Right lobe of liver (tissue), 4 donors: Measurements from ENCODE around the gene FZD8.

Experiments
- POLR2A ChIP-seq: fragments of 450-650 bp; IDR thresholded peaks from one replicate; pipeline ENCODE4 v1.6.1; 2017; ENCODE audit warnings: antibody characterized with exemption, mild to moderate bottlenecking
- TF ChIP-seq, protein P1 (sequence below), 4 donors: fragments of 200-600 bp in 3 of 4; fragments of 450-650 bp in 1 of 4; IDR thresholded peaks; one replicate each; pipeline versions ENCODE4 v1.5.1 to v1.8.0; 2016 to 2022; ENCODE audit warnings: antibody characterized with exemption in 4 of 4, mild to moderate bottlenecking in 2 of 4
- donor health status: DM: no; HTN: no; CAD: no.
- donor health status: DM: no; HTN: no; CAD: no.
- donor health status: DM: no; HTN: yes; CAD: no.

DNA sequence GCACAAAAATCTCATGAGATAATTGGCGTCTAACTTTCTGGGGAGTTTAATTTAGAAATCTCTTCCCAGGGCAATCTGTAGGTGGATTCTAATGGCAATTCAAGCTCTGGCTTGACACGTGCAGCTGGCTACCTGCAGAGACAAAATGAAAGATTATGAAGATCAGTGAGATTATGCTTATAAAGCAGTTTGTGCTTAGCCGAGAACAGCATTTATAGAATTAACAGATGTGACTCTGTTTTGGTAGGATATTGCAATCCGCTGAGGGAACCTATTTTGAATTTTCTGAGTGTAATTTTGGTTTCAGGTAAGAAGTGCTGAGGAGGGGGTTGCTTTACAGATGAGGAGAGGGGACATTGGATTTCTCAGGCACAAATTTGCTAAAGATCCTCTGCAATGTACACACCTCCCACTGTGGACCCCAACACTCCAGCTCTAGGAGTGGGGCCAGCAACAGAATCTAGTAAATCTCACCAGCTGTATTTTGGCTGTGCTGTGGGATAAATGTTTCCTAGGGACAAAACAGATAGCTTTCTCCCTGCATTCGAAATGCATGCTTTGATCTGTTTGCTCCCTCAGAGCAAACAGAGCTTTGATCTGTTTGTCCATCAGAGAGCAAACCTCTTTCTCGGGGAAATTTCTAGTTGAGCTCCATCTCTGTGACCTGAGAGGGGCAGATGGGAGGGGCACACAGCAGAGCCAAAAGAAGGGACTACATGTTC is 29.6 kb downstream of the FZD8 start:
- TF ChIP-seq, protein P1, sequence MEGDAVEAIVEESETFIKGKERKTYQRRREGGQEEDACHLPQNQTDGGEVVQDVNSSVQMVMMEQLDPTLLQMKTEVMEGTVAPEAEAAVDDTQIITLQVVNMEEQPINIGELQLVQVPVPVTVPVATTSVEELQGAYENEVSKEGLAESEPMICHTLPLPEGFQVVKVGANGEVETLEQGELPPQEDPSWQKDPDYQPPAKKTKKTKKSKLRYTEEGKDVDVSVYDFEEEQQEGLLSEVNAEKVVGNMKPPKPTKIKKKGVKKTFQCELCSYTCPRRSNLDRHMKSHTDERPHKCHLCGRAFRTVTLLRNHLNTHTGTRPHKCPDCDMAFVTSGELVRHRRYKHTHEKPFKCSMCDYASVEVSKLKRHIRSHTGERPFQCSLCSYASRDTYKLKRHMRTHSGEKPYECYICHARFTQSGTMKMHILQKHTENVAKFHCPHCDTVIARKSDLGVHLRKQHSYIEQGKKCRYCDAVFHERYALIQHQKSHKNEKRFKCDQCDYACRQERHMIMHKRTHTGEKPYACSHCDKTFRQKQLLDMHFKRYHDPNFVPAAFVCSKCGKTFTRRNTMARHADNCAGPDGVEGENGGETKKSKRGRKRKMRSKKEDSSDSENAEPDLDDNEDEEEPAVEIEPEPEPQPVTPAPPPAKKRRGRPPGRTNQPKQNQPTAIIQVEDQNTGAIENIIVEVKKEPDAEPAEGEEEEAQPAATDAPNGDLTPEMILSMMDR (IDR thresholded peaks at IDR 0.05) = no peak
- no peak for TF ChIP-seq POLR2A
